ENCODE data around the gene NCOA7. TPM values are rescaled to one million over a fixed set of nuclear protein-coding genes. Genes with fewer than 3 reads are reported as not detected.

The NCOA7 gene
- total and polyA plus RNA-seq, 2 of the 8 experiments (the other 6 are each of a cell fraction or from before 2014, with no cell fraction given) = 2.6 to 10.7 TPM

- TF ChIP-seq CTCF (IDR thresholded peaks at IDR 0.05; ENCODE audit: control extremely low read depth in 1 of 3, insufficient read depth in 1 of 3, low read depth in 1 of 3, low read length in 3 of 3) = no peak
These were observed 128.9 kb downstream of the NCOA7 start (continued) for GRCh38 chr6:125919618-125920017.
